Omental fat pad (tissue), 4 donors: ENCODE results near the gene ZFR2. TPM values are rescaled to one million over a fixed set of nuclear protein-coding genes. Genes with fewer than 3 reads are reported as not detected.

Source experiments
- ATAC-seq: fragments of 150-250 bp; one replicate; pipeline ENCODE4 v1.9.1; 2016; ENCODE audit warnings: mild to moderate bottlenecking, moderate library complexity; ENCODE audit not compliant: low FRiP score
- DNase-seq: peaks from one replicate; pipeline ENCODE4 v3.0.0-alpha.2; 2019; ENCODE audit warnings: low spot score
- total RNA-seq, 4 donors: library from RNA; depleted of rRNA; stranded (reverse); fragments of >200 nt; gene quantifications; one replicate each; pipeline ENCODE4 v1.1.0, GENCODE V29; 2016
- TF ChIP-seq, protein P1 (sequence below), 3 donors: fragments of 450-650 bp; IDR thresholded peaks; one replicate each; pipeline ENCODE4 v1.5.1; 2016 to 2017; ENCODE audit warnings: antibody characterized with exemption in 3 of 3, mild to moderate bottlenecking in 3 of 3, moderate library complexity in 2 of 3

The ZFR2 gene
- total RNA-seq: under 1 TPM in 1 of 4 donors, not detected in 3; 0.12 TPM

DNA sequence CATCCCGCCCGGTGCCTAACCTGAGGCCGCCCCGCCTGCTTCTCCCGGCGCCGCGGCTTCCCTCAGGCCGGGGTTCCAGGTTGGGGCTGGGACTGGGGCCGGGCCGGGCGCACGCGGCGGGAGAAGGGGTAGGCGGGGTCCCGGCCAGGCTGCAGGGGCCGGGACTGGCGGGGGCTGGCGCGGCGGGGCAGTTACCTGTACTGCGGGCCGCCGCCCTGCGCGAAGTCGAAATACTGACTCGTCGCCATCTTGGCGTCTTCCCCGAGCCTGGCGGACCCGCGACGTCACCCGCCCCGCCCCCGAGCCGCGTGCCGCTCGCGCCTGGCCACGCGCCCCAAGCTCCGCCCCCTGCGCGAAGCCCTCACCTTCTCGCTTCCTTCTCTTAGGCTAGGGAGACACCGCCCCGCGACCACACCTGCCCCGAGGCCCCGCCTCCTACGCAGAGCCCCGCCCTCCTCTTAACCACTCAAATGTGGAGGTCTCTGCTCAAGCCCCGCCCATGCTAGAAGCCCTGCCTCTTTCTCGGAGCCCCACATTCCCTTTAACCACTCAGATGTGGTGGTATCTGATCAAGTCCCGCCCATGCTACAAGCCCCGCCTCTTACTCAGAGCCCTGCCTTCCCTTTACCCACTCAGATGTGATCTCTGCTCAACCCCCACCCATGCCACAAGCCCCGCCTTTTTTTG is at the start of gene ZFR2:
ZFR2 (minus strand) TSS at position 269 of the 687 bp plus-strand sequence; CDS start at position 248, 21 bp downstream.
- ATAC-seq (no peak), DNase-seq (no peak)
- TF ChIP-seq, protein P1, sequence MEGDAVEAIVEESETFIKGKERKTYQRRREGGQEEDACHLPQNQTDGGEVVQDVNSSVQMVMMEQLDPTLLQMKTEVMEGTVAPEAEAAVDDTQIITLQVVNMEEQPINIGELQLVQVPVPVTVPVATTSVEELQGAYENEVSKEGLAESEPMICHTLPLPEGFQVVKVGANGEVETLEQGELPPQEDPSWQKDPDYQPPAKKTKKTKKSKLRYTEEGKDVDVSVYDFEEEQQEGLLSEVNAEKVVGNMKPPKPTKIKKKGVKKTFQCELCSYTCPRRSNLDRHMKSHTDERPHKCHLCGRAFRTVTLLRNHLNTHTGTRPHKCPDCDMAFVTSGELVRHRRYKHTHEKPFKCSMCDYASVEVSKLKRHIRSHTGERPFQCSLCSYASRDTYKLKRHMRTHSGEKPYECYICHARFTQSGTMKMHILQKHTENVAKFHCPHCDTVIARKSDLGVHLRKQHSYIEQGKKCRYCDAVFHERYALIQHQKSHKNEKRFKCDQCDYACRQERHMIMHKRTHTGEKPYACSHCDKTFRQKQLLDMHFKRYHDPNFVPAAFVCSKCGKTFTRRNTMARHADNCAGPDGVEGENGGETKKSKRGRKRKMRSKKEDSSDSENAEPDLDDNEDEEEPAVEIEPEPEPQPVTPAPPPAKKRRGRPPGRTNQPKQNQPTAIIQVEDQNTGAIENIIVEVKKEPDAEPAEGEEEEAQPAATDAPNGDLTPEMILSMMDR (IDR thresholded peaks at IDR 0.05): no peak

DNA sequence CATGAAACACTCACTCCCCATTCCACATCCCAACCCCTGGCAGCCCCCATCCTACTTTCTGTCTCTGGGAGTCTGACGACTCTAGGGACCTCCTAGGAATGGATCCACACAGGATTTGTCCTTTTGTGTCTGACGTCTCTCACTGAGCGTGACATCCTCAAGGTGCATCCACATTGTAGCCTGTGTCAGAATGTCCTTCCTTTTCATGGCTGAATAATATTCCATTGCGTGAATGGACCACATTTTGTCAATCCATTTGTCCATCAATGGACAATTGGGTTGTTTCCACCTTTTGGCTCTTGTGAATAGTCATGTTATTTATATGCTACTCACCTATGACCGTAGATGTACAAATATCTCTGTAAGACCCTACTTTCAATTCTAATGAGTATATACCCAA is 47.2 kb upstream of the ZFR2 start:
- TF ChIP-seq, protein P1 (IDR thresholded peaks at IDR 0.05): no peak
- DNase-seq (no peak), ATAC-seq (no peak)

DNA sequence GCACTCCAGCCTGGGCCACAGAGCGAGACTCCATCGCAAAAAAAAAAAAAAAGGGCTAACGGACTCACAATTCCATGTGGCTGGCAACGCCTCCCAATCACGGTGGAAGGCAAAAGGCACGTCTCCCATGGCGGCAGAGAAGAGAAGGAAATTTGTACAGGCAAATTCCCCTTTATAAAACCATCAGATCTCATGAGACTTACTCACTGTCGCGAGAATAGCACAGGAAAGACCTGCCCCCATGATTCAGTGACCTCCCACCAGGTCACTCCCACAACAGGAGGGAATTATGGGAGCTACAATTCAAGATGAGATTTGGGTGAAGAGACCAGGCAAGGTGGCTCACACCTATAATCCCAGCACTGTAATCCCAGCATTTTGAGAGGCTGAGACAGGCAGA is 45.4 kb upstream of the ZFR2 start:
- no peak for ATAC-seq
- TF ChIP-seq, protein P1 (IDR thresholded peaks at IDR 0.05): no peak
- no peak for DNase-seq

DNA sequence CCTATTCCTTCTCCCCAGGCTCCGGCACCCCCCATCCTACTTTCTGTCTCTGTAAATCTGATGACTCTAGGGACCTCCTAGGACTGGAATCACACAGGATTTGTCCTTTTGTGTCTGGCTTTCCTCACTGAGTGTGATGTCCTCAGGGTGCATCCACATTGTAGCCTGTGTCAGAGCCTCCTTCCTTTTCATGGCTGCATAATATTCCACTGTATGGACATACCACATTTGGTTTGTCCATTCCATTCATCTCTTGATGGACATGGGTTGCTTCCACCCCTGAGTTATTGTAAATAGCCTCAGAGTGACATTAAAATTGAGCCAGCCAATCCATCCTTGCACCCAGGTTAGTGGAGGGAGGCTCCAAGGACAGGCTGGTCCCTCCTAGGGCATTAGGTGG is 41.3 kb upstream of the ZFR2 start:
- ATAC-seq (no peak), DNase-seq (no peak)
- TF ChIP-seq, protein P1 (IDR thresholded peaks at IDR 0.05): no peak

DNA sequence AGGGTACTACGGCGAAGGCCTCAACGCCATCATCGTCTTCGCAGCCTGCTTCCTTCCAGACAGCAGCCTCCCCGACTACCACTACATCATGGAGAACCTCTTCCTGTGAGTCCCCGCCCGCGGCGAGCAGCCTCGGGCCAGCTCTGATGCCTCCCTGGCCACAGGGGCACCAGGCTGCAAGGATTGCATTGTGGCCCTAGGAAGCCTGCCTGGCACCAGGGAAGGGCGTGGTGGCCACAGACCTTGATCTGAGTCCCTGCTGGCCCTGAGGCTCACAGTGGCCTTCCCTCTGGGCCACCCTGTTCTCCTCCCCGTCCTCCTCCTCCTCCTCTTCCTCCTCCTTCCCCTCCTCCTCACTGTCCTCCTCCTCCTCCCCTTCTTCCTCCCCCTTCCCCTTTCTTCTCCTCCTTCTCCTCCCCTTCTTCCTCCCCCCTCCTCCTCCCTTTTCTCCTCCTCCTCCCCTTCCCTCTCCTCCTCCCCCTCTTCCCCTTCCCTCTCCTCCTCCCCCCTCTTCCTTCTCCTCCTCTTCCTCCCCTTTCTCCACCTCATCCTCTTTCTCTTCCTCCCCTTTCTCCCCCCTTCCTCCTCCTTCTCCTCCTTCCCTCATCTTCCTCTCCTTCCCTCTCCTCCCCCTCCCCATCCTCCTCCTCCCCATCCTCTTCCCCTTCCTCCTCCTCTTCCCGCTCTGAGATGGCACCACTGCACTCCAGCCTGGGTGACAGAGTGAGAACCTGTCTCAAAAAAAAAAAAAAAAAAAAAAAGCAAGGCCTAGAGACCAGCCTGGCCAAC is 39.6 kb upstream of the ZFR2 start:
- DNase-seq (no peak), ATAC-seq (no peak)
- TF ChIP-seq, protein P1 (IDR thresholded peaks at IDR 0.05): no peak

DNA sequence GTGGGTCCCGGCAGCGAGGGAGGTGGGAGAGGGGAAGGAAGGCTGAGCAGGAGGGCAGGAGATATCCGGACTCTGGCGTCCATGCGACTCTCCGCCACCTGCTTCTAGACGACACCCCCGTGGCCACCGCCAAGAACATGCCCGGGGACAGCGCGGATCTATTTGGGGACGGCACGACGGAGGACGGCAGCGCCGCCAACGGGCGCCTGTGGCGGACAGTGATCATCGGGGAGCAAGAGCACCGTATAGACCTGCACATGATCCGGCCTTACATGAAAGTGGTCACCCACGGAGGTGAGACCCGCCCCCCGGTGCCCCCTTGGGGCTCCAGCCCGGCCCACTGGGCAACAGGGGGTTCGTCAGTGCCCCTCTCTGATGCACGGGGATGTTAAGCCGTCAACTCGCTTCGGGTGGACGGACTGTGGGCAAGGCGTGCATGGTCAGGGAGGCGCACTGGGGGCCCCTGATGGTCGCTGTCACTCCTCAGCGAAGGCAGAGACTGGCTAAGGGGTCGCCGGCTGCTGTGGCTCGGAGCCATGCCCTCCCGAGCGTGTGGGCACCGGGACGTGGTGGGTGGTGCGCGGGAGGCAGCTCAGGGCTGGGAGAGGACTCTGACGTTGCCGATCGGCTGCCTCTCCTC is 38.9 kb upstream of the ZFR2 start:
- TF ChIP-seq, protein P1 (IDR thresholded peaks at IDR 0.05): no peak
- peak; percentile 32 for ATAC-seq
- no peak for DNase-seq
